Measurements from ENCODE around the gene MMP15.

MMP15 gene

DNA sequence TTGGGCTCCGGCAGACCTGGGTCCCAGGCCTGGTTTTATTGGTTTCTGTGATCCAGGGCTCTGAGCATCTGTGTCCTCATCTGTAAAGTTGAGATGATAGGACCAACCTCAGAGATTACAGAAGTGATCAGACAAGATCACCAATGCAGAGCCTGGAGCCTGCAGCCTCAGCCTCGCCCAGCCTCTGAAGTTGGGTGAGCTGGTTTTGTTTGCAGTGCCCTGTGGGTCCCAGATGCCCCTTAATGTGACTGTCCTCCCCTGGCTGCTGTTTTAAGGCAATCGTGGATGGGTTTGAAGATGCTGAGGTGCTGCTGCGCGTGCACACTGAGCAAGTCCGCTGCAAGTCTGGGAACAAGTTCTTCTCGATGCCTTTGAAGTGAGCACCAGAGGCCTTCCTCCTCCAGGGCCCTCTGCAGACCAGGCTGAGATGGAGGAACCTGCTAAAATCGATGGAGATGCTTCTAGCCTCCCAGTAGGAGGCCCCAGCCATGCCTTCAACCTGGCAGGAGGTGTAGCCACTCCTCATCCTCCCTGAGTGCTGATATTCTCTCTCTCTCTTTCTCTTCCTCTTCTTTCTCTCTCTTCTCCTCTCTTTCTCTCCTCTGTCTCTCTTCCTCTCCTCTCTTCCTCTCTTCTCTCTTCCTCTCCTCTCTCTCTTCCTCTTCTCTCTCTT, 5.6 kb upstream of the MMP15 start:
- no peak for DNase-seq

DNA sequence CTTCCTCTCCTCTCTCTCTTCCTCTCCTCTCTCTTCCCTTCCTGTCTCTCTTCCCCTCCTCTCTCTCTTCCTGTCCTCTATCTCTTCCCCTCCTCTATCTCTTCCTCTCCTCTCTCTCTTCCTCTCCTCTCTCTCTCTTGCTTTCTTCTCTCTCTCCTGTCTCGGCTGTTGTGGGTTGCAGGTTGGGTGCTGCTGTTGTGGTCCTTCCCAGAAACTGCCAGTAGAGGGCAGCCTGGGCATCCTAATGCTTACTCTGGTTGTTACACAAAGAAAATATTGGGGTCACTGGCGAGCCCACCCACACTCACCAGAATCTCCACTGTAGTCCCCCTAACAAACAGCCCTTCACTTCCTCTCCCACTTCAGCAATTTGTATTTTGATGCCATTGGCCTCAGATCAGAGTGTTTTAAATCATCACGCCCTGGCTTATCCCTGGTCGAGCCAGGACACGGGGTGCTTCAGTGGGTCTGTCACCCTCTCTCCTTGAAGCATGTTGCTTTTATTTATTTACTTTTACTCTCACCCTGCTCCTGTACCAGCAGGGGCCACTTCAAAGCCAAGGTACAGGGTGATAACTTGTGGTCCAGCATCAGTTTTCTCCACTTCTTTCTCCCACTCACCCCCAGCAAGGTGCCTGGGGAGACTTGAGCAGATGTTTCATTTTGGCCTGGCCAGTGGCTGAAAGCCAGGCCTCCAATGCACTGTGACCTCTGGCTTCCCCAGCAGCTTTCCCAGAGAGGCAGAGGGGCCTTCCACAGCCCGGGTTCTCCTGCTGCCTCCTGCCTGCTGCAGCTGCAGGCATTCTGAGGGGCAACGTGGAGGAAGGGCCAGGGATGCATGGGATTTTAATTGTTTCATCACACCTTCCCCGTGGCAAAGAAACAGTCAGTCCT, 4.7 kb upstream of the MMP15 start:
- DNase-seq, result no peak

- no peak for DNase-seq
Measured at GRCh38 chr16:58021661-58022551, 3.6 kb upstream of the MMP15 start.

DNA sequence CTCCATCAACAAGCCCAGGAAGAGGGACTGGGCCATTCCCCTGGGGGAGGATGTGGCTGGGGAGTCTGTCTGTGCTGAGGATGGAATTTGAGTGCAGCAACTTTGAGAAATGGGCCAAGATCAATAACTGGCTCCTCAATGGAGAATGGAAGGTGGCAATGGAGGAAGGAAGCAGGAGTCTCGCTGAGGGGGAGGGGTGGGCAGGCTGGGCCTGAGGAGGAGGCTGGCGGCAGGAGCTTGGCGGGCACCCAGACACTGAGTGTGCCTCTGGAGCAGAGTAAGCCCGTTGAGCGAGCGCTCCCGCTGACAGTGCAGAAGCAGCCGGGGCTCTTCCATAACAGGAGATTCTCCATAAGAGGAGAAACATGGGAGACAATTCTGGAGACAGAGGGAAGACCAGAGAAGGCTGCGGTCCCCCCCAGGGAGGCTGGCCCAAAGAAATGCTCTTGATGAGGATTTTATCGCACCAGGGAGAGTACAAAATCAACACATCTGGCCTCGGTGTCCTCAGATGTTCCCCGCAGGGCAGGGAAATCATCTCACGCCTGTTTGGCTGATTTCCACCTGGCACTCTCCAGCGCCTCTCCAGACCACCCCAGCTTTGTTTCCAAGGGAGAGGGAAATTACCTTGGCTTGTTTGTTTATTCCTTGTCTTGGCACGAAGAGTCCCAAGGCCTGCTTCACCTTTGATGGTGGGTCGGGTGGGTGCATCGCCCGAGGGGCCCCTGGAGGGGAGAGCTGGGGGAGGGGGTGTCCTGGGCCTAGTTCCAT, 2.8 kb upstream of the MMP15 start:
- no peak for DNase-seq

DNA sequence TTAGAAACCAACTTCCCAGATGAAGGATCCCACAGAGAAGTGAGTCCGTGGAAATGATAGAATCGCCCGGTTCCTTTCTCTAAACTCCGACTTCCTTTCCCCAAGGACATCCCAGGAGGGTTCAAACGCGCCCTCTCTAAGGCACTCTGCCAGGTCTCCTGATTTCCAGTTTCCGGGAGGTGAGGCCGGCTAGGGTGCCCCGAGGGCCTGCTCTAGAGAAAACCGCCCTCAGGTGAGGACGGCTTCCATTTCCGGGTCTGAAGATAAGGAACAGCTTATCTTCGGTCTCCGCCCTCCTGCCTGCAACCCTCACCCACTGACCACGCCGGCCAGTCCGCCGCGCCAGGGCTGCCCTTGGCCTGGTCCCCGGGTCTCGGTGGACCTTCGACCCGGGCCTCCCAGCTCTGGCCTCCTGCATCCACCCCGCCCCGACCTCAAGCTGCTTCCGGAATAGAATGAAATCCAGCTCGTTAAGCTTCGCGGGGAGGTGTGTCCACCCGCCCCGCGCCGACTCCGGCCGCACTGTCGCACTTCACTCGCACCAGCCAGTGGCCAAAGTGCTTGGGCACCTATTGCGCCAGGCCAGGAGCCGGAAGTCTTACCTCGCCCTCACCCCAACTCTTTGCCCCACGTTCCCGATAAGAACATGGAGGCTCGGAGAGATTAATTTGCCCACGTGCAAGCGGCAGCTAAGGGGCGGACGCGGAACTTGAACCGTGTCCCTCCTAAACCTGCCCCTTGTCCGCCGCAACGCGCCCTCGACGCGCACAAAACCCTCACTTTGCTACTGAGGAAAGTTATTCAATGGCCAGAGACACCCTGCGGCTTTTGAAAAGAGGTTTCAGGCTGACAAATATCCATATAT, 836 bp upstream of the MMP15 start:
- DNase-seq, result no peak

DNA sequence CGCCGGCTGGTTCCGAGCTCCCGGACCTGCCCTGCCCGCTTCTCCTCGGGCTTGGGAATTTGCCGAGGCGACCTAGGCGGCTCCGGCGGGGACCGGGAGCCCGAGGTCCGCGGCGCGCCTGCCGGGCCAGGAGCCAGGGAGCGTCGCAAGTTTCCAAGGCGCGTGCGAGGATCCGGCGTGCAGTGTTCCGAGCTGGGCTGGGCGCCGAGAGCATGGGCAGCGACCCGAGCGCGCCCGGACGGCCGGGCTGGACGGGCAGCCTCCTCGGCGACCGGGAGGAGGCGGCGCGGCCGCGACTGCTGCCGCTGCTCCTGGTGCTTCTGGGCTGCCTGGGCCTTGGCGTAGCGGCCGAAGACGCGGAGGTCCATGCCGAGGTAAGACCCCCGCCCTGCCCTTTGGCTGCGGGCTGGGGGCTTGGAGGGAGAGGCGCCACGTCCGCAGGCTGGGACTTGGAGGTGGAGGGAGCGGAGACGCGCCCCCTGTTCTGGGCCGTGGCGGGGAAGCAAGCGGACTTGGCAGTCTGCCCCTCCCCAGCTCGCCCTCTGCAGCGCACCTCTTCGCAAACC, 668 bp downstream of the MMP15 start:
- DNase-seq, result no peak

DNA sequence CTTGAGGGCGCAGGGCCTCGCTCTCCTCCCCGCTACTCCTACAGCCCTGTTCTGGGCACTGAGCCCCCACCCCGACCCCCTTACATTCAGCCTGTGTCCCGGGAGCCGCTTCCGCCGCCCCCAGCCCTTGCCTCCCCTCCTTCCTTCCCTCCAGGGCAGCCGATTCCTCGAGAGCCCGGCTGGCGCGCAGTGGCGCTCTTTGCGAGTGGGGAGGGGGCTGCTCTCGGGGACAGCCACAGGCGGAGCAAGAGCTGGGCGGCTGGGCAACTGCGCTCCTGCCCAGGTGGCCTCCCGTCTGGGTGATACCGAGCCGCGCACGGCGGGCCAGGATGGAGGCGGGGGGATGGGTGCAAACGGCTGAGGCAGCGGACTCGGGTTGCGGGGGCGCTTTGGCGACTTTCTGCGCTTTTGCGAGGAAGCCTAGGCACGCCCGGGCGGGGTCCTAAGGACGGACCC, 1.2 kb downstream of the MMP15 start:
- DNase-seq, result no peak

- DNase-seq, result no peak
Measured at GRCh38 chr16:58027161-58027915, 1.8 kb downstream of the MMP15 start.

GRCh38 chr16:58027916-58028455, 2.4 kb downstream of the MMP15 start:
- no peak for DNase-seq

DNA sequence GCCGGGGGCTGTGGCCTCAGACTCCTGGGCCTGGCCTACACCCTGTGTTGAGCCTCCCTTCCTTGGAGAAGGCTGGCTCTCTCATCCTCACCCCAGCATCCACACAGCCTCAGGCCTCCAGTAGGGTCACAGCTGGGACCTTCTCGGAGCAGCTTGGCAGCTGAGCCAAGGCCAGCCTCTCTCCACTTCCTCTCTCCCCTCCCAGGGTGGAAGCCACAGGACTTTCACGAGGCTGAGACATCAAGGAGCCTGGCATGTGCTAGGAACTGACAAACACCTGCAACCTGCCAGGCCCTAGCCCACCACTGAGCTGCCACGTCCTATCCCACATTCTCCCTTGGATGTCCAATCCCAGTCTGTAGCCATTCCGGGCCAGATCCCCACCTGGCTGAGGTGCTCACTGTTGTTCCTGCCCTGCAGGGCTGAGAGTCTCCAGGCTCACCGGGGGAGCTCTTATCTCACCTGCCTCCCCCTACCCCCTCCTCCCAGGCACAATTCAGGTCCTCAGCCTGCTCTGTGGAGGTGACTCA, 3.1 kb downstream of the MMP15 start:
- no peak for DNase-seq

DNA sequence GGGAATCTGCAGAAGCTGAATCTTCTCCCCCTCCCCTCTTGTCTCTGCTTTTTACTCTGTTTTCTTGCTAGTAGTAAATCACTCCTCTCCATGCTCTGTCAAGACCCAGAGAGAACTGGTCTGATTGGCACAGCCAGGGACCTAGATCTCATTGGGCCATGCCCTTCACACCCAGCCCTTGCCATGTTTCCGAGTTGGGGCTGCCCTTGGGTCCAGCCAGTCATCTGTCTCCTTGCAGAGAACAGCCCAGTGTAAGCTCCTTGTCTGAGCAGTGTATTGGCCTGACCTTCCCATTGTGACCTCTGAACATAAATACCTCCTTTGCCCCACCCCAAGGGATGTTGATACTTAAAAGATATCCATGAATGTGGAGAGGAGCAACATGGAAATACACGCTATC, 3.9 kb downstream of the MMP15 start:
- DNase-seq, result no peak

- DNase-seq, result no peak
Measured at GRCh38 chr16:58030136-58030840, 4.7 kb downstream of the MMP15 start.

- DNase-seq, result no peak
Measured at GRCh38 chr16:58031016-58031800, 5.7 kb downstream of the MMP15 start.

- DNase-seq, result no peak
Measured at GRCh38 chr16:58032710-58033293, 7.2 kb downstream of the MMP15 start.

GRCh38 chr16:58034128-58034685, 8.7 kb downstream of the MMP15 start:
- no peak for DNase-seq

DNA sequence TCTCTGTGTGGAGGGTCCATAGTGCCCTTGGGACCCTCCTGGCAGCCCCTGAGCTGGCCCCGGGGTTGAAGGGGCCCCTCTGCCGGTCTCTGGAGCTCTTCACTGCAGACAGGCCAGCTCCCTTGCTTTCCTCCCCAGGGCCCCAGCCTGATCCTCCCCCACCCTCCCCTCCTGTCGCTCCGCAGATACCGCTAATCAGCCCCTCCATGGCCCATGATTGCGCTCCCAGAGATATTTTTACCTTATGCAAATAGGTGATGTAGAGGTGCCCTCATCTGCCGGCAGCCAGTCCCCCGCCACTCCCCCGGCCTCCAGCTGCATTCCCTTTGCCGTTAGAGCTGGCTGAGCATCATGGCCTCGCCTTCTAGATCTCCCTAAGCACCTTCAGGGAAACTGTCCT, 9.2 kb downstream of the MMP15 start:
- DNase-seq, result no peak
